AG09319 (cell line): ENCODE data around the gene ZNF639.
"Not testable (repeated sequence)": the region's sequence is repeated elsewhere in the genome, so short reads cannot be mapped to it uniquely, and the experiment has no call there.

Experiments used
- DNase-seq: peaks from one replicate; pipeline ENCODE4 v3.0.0-alpha.2; 2010; ENCODE audit warnings: low read depth; ENCODE audit errors: extremely low read depth
- TF ChIP-seq, protein P1 (sequence below): IDR thresholded peaks from 2 replicates; pipeline ENCODE4 v1.5.1; 2011; ENCODE audit warnings: low read depth, mild to moderate bottlenecking, inconsistent platforms, low read length, moderate library complexity

ZNF639 gene, protein sequence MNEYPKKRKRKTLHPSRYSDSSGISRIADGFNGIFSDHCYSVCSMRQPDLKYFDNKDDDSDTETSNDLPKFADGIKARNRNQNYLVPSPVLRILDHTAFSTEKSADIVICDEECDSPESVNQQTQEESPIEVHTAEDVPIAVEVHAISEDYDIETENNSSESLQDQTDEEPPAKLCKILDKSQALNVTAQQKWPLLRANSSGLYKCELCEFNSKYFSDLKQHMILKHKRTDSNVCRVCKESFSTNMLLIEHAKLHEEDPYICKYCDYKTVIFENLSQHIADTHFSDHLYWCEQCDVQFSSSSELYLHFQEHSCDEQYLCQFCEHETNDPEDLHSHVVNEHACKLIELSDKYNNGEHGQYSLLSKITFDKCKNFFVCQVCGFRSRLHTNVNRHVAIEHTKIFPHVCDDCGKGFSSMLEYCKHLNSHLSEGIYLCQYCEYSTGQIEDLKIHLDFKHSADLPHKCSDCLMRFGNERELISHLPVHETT

DNA sequence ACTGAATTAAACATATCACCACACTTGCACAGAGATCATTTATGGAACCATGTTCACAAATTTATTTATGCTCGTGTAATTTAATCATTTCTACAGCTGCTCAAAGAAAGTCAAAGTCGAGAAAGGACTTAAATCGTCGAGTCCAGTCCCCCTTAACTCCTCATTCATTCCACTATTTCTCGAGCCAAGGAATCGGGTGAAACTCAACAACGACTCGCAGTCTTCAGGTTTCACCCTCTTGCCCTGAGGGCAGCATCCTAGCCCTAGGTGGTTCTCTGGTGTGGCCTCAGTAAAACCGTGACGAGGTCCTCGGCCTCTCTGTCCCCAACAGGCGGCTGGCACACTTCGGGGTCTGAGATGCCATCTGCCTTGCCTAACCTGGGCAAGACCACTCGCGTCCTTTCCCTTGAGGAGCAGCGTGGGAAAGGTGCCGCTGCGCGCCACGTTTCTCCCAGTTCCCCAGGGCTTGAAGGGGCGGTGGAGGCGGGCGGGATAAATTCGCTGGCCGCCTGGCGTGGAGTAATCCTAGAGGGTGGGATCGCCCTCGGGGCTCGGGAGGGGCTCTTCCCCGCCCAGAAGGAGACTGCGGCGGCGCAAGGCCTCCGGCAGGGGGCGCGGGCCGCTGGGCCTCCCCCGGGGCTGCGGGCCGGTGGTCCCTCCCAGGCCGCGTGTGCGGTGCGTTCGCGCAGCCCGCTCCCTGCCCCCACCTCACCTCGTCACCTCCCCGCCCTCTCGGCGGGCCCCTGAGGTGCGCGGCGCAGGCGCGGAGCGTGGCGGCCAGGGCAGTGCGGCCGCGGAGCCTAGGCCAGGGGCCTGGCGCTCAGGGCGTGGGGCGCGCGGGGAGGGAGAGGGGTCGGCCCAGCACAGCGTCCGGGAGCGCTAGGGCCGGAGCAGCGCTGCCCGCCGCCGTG, at the start of gene ZNF639:
TSS of gene ZNF639 (plus strand) at position 746 of the 911 bp plus-strand sequence. CDS start 5,263 bp downstream, outside the sequence.
- TF ChIP-seq, protein P1, sequence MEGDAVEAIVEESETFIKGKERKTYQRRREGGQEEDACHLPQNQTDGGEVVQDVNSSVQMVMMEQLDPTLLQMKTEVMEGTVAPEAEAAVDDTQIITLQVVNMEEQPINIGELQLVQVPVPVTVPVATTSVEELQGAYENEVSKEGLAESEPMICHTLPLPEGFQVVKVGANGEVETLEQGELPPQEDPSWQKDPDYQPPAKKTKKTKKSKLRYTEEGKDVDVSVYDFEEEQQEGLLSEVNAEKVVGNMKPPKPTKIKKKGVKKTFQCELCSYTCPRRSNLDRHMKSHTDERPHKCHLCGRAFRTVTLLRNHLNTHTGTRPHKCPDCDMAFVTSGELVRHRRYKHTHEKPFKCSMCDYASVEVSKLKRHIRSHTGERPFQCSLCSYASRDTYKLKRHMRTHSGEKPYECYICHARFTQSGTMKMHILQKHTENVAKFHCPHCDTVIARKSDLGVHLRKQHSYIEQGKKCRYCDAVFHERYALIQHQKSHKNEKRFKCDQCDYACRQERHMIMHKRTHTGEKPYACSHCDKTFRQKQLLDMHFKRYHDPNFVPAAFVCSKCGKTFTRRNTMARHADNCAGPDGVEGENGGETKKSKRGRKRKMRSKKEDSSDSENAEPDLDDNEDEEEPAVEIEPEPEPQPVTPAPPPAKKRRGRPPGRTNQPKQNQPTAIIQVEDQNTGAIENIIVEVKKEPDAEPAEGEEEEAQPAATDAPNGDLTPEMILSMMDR: peak; percentile 49
- DNase-seq: peak; percentile 67

DNA sequence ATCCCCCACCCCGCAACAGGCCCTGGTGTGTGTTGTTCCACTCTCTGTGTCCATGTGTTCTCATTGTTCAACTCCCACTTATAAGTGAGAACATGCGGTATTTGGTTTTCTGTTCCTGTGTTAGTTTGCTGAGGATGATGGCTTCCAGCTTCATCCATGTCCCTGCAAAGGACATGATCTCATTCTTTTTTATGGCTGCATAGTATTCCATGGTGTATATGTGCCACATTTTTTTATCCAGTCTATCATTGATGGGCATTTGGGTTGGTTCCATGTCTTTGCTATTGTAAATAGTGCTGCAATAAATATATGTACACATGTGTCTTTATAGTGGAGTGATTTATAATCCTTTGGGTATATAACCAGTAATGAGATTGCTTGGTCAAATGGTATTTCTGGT, 48.4 kb upstream of the ZNF639 start:
- DNase-seq: not testable (repeated sequence)

DNA sequence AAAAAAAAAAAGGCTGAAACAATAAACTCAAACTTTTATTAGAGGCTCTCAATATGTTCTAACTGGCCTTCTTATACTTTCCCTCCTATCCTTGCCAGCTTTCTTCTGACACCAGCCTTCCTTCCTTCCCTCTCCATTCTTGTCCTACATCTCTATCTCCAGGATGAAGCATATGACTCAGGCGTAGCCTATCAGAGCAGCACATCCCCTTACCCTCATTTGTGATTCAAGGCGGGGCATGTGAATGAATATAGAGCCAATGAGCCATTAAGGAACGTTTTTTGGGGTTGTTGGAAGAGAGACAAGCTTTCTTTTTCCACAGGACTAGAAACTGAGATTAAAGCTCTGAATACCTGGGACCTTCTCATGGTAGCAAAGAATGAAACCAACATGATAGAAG, 46.8 kb upstream of the ZNF639 start:
- TF ChIP-seq, protein P1: no peak
- DNase-seq: no peak

DNA sequence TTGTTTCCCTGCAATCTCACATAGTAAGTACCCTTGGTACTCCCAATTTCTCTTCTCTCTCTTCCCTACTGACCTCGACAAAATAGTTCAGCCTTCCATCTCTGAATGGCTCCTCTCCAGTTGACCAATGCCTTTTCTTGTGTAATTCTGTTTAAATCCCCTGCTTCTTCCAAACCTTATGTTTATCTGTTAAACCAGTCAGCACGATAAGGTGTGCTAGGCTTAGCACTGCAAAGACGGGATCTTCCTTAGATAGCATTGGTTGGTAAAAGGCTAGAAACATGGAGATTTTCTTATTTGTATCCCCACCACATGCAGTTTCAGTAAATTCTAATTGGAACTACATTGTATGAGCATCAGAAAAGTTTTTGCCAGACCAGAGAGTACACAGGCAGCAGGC, 46.1 kb upstream of the ZNF639 start:
- TF ChIP-seq, protein P1: no peak
- no peak for DNase-seq

DNA sequence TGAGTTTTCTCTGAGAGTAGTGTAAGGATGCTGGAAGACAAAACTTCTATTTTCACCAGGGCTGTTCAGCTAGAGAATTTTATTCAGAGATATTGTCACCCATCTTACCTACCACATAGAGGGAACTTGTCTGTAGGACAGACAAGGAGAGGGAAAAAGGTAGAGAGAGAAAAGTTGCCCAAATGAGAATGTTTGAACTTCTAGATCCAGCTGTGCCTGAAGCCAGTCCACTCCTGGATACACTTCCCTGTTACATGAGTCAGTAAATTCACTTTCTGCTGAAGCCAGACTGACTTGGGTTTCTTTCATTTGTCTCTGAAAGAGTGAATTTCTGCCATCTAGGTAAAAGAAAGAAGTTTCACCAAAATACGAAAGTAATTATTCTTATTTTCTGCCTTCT, 44.7 kb upstream of the ZNF639 start:
- TF ChIP-seq, protein P1: no peak
- no peak for DNase-seq

DNA sequence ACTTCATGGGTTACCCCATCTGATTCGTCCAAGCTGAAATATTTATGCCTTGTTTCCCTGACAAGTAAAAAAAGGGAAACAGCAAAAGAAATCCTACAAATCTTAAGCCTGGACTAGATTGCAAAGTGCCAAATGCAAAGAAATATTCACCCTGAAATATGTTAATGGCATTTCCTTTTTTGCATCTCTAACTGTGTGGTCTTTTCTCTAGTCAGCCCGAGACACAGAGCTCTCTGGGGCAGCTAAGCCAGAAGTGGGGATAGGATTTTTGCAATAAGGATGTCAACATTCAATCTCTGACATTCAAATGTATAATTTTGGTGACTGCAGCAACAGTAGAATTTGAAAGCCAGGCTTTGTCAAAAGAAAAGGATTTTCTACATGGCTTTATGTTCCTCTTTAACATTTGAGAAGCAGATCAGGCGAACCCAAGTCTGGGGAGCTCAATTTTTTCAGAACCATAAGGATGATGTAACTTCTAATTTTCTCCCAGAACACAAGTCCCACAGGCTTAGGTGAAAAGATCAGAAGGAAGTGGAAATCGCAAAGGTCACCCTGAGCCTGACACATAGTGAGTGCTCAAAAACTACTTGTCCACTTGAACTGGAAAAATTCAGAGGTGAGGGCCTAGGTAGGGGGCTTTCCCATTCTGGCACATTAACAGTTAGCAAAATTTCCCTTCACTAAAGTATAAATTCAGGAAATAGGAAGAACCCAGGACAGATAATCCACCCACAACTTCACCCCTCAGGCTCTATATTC, 43.7 kb upstream of the ZNF639 start:
- TF ChIP-seq, protein P1: no peak
- no peak for DNase-seq

DNA sequence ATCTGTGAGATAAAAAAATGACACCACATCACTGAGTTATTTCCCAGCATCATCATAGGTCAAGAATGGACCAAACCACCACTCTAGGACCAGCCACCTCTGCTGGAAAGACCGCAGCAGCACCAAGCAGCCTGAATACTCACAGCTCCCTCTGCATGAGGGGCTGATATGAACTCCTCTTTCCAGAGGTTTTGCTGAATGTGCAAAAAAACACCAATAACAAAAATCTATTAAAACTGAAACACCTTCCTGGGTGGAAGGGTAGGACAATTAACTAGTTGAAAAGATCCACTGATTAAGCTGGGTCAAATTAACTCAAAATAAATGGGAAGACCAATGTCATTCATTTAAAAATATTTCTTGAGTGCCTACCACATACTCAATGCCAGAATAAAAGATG, 43.0 kb upstream of the ZNF639 start:
- no peak for DNase-seq
- TF ChIP-seq, protein P1: no peak
